ENCODE measurements around the gene NRL.

The NRL gene

GRCh38 chr14:24065408-24065807, 49.3 kb downstream of the NRL start:
- DNase-seq (ENCODE audit: low spot score) = no peak

DNA sequence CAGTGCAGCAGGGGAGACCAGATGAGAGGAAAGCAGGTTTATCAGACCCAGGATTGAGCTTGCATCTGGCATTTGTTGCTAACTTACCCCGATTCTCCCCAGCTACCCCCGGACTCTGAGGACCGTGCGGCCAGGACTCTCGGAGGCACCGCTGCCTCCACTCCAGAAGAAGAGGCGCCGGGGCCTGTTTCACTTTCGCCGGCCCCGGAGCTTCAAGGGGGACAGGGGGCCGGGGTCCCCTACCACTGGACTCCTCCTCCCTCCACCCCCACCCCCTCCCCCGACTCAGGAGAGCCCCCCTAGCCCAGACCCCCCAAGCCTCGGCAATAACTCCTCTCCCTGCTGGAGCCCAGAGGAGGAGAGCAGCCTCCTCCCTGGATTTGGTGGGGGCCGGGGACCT, 49.9 kb downstream of the NRL start:
- DNase-seq (ENCODE audit: low spot score) = no peak

DNA sequence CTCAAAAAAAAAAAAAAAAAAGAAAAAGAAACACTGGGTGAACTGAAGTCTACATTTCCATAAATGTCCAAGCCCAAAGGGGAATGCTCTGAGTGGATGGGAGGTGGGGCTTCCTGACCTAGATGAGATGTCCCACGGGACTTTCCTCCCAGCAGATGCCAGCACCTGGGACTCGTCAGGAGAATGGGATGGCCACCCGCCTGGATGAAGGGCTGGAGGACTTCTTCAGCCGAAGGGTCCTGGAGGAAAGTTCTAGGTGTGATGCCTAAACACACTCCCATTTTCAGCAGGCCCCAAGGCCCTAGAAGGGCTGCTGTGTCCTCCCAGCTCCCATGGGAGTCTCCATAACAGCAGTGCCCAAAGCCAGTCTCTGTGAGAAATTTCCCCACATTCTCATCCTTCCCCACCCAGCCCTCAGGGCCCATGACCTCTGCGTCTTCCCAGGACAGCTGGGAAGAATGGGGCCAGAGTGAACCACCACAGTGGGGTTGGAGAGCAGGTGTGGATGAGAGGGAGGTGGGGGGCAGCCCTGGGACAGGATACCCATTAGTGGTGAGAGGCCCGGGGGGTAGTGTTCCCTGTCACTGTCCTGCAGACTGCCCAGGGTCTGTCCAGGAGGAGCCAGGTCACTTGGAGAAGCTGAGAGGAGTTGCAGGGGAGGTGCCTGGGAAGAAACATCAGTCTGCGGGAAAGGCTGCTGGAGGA, 50.5 kb downstream of the NRL start:
- no peak for DNase-seq (ENCODE audit: low spot score)

GRCh38 chr14:24063263-24063836, 51.4 kb downstream of the NRL start:
- DNase-seq (ENCODE audit: low spot score) = no peak

DNA sequence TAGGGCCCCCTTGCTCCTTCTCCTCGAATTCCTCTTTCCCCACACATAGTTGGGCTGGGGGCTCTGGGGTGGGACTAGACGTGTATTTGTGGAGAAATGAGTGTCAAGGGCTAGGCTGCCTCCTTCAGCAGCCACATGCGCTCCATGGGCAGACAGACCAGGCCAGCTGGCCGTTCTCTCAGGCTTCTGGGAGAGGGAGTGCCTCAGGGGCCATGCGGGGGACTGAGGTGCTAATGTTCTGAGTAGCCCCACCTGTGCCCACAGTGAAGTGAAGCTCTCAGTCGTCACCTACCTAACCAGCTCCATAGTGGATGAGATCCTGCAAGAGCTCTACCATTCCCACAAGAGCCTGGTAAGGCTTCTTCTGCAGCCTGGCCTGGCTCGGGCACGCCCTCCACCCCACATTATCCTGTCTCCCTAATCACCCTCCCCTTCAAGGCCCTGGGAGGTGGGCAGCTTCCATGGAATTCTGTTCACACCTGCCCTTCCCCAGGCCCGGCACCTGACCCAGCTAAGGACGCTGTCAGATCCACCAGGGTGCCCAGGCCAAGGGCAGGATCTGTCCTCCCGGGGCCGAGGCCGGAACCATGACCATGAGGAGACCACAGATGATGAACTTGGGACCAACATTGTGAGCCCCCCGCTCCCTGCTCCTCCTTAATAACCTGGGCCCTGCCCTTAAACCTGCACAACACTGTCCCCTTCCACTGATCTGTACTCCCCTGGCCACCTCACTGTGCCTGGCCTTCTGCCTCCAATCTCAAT, 52.4 kb downstream of the NRL start:
- no peak for DNase-seq (ENCODE audit: low spot score)

DNA sequence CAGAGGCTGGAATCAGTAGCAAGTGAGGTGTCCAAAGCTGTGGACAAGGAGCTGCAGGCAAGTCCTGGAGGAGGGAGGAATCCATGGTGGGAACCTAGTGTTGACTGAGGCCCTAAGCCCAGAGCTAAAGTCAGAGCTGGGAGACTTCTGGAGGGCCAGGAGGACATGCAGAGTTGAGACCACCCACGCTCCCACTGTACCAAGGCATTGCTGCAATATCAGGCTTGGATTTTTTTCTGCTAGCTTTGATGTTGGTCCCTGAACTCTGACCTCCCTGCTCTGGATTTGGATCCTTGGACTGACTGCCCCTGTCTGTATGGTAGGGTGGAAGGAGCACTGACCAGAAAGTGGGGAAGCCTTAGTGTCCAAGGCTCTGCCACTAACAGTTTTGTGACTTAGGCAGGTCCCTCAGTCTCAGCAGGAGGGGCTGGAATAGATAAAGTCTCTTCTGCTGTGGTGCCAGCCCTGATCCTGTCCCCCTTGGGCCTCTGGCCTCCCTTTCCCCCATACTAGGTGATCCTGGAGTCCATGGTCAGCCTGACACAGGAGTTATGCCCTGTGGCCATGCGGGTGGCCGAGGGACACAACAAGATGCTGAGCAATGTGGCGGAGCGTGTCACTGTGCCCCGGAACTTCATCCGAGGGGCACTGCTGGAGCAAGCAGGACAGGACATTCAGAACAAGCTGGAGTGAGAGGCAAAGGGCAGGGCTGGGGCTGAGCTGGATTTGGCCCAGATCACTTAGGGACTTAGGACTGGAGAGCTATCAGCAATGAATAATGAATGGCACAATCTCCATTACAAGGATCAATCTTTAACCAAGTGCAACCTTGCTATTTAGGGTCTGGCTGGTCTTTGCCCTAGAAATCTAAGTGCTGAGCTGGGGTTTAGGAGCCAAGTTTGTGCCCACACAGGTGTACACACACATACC, 53.5 kb downstream of the NRL start:
- DNase-seq (ENCODE audit: low spot score) = no peak

DNA sequence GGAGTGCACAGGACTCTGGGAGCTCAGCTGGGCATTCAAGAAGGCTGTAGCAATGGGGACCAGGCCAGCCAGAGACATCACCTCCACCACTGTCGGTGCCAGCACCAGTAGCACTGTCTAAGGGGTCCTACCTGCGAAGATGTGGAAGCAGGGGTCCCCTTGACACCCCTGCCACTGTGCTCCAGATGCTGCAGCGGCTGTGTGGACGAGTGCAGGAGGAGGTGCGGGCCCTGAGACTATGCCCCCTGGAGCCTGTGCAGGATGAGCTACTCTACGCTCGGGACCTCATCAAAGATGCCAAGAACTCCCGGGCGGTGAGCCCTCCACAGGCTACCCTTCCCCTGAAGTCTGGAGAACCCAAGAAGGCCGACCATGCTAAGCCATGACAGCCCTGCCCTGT, 54.3 kb downstream of the NRL start:
- no peak for DNase-seq (ENCODE audit: low spot score)

- DNase-seq (ENCODE audit: low spot score) = no peak
These were observed 54.8 kb downstream of the NRL start for GRCh38 chr14:24059841-24060388.

GRCh38 chr14:24058951-24059475, 55.7 kb downstream of the NRL start:
- no peak for DNase-seq (ENCODE audit: low spot score)

DNA sequence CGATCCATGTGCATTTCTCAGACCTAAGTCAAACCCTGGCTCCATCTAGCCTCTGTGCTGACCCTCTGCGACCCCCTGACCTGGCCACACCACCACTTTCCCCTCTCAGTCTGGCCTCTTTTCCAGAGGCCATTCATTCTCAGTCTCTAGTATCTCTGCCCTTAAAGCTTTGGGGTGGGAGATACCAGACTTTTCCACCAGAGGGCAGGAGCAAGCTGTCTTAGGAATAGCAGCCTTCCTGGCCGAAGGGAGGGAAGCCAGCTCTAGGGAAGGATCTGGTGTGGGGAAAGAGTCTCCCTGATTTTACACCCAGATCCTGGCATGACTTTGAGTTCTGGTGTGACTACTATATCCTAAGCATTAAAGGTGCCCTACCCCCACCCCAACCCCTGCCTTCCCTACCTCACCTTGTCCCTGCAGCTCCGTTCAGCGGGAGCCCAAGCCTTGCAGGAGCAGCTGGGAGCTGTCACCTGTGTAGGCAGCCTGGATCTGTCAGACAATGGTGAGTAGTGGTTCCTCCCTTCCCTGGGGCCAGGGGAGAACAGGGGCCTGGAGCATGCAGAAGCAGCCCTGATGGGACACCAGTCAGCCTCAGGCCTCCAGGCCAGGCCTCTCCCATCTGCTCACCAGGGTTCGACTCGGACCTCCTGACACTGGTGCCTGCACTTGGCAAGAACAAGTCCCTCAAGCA, 56.3 kb downstream of the NRL start:
- peak; percentile 91 for DNase-seq (ENCODE audit: low spot score)

GRCh38 chr14:24057867-24058259, 56.9 kb downstream of the NRL start:
- DNase-seq (ENCODE audit: low spot score) = no peak

- no peak for DNase-seq (ENCODE audit: low spot score)
These were observed 57.5 kb downstream of the NRL start for GRCh38 chr14:24057271-24057670.

DNA sequence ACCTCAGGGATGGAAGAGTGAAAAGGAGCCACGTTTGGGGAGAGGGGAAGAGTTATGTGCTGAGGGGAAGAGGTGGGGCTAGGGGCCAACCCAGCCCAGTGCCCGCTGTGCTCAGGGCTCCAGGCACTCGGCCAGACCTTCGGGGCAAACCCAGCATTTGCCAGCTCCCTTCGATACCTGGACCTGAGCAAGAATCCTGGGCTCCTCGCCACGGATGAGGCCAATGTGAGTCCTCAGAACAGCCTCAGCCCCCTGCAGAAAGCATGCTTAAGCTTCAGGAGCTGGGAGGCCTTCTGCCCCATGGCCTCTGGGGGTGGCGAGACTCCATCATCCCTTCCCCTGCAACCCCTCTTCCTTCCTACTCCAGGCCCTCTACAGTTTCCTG, 58.0 kb downstream of the NRL start:
- DNase-seq (ENCODE audit: low spot score) = no peak

DNA sequence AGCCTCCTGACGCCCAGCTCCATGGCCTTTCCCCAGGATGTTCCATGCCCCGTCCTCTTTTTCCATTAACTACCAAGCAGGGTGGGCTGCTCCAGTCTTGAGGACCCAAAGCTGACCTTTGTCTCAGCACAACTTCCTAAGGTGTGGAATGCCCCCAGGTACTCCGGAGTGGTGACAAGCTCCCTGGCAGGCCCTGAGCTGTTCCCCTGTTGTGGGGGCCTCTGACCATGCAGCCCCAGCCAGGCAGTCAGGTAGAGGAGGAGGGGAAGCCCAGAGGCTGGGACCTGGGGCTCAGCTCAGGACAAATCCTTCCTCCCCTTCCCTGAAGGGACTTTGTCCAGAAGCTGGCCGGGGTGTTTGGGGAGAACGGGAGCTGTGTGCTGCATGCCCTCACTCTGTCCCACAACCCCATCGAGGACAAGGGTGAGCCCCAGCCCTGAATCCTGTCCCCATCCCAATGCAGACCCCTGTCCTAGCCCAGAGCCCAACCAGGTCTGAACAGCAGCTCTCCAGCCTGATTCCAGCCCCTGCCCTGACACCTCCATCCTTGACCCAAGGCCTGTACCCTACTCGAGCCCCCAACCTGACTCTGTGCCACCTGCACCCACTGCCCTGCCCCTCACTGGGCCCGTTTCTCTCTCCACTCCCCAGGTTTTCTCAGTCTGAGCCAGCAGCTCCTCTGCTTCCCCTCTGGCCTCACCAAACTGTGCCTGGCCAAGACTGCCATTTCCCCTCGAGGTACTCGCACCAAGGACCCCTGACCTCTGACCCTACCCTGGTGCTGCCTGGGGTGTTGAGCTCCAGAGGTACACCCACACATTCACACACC, 58.6 kb downstream of the NRL start:
- no peak for DNase-seq (ENCODE audit: low spot score)

DNA sequence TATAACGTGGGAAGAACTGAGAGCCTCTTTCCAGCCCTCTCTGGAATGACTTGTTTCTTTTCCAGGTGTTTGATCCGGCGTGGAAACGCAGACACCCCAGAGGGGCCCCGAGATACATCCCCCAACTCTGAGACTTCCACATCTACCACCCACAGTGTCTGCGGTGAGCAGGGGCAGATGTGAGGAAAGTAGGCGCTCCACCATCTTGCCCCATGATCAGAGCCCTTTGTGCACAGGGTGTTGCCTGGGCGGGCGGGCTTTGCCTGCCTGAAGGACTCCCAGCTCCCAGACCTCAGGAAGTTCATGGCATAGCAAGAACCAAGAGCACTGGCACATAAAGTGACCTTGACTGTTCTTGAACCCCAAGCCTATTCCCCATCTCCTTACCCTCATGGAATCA, 60.1 kb downstream of the NRL start:
- no peak for DNase-seq (ENCODE audit: low spot score)

- DNase-seq (ENCODE audit: low spot score) = no peak
These were observed 60.5 kb downstream of the NRL start for GRCh38 chr14:24054324-24054641.

DNA sequence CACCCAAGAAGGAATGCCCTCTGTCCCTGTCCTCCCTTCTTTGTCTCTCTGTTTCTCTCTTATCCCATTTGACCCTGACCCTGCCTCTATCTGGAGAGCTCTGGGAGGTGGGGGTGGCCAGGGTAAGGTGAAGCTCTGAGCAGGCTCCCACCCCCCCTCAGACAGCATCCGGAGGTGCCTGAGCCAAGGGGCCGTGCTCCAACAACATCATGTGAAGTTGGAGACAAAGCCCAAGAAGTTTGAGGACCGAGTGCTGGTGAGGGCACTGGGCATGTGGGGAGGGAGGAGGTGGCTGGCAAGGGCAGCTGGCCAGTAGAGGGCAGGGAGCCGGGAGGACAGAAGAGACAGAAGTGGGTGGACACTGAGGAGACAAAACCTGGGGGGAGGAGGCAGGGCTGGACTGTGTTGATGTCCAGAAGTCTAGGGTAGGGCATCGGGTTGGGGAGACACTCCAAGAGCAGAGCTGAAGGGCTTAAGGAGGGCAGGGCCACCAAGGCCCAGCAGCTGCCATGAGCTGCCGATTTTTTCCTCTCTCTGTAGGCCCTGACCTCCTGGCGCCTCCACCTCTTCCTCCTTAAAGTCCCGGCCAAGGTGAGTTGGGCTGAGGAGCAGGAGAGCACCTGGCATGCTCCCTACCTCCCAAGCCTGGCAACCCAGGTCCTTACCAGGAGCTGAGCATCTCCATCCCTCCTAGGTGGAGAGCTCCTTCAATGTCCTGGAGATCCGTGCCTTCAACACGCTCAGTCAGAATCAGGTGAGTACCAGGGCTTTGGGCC, 61.0 kb downstream of the NRL start:
- no peak for DNase-seq (ENCODE audit: low spot score)

DNA sequence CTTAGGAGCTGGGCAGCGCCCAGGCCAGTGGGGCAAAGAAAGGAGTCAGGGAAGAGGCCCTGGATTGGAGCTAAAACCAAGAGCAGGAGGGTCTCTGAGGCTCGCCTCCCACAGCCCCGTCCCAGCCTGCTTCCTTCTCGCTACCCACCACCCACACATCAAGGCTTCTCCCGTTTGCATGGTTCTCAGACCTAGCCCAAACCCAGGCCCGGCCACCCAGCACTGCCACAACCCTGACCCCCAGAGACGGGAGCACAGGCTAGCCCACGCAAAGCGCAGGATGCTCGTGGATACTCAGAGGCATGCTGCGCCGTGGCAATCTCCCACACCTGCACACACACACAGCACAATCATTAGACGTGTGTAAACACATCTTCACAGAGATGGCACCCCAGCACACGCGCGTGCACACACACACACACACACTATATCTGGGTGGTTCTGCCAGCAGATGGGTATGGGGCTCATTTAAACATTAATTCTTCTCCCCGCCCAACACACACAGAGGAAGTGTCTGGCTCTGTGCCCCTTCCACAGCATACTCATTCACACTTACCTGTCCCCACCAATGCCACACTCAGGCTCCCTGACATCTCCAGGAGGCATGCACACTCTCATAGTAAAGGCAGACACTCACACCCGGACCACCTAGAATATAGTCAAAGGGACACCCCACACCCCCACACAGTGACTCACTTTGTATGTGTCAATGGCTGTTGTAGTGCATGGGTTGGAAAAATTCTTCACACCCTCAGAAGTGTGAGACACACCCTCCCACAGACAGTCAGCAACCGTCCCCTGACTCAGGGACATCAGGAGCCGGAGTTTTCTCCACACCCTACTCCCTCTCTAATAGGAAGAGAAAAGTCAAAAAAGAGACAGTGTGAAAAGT, 61.8 kb downstream of the NRL start:
- no peak for DNase-seq (ENCODE audit: low spot score)
